GM19328 (cell line): Measurements from ENCODE around the gene TCF4.
A peak's percentile ranks its signal among the peaks of the same experiment; 100 is the strongest.

Experiments
- ATAC-seq: cut with Tn5 transposase; IDR thresholded peaks from one replicate; pipeline ENCODE4 v1.9.1; 2021; ENCODE audit warnings: mild to moderate bottlenecking, moderate library complexity; ENCODE audit not compliant: unreplicated experiment

Gene TCF4

GRCh38 chr18:55547705-55548056 lies 40.3 kb downstream of the TCF4 start:
- ATAC-seq = no peak

- ATAC-seq = no peak
These were observed 40.9 kb downstream of the TCF4 start for GRCh38 chr18:55546851-55547704.

- ATAC-seq = no peak
These were observed 44.0 kb downstream of the TCF4 start for GRCh38 chr18:55544014-55544413.

GRCh38 chr18:55543130-55543704 lies 44.8 kb downstream of the TCF4 start:
- ATAC-seq = no peak

GRCh38 chr18:55541571-55541970 lies 46.4 kb downstream of the TCF4 start:
- no peak for ATAC-seq

- ATAC-seq = no peak
These were observed 48.8 kb downstream of the TCF4 start for GRCh38 chr18:55539240-55539639.

GRCh38 chr18:55534996-55535395 lies 53.0 kb downstream of the TCF4 start:
- ATAC-seq = no peak

GRCh38 chr18:55534547-55534946 lies 53.4 kb downstream of the TCF4 start:
- ATAC-seq = no peak

GRCh38 chr18:55530166-55530565 lies 57.8 kb downstream of the TCF4 start:
- no peak for ATAC-seq

GRCh38 chr18:55529581-55529980 lies 58.4 kb downstream of the TCF4 start:
- ATAC-seq = no peak

- ATAC-seq = no peak
These were observed 62.1 kb downstream of the TCF4 start for GRCh38 chr18:55525845-55526244.

GRCh38 chr18:55524353-55525073 lies 63.5 kb downstream of the TCF4 start:
- ATAC-seq = no peak

GRCh38 chr18:55523001-55523400 lies 65.0 kb downstream of the TCF4 start:
- no peak for ATAC-seq

- no peak for ATAC-seq
These were observed 66.0 kb downstream of the TCF4 start for GRCh38 chr18:55522011-55522410.

GRCh38 chr18:55517055-55517454 lies 70.9 kb downstream of the TCF4 start:
- ATAC-seq = no peak

- no peak for ATAC-seq
These were observed 71.9 kb downstream of the TCF4 start for GRCh38 chr18:55515941-55516710.

- no peak for ATAC-seq
These were observed 72.8 kb downstream of the TCF4 start for GRCh38 chr18:55515214-55515613.

- ATAC-seq = no peak
These were observed 74.8 kb downstream of the TCF4 start for GRCh38 chr18:55513161-55513560.

GRCh38 chr18:55511277-55511676 lies 76.7 kb downstream of the TCF4 start:
- ATAC-seq = no peak

GRCh38 chr18:55510809-55511208 lies 77.2 kb downstream of the TCF4 start:
- ATAC-seq = no peak

- peak; percentile 78 for ATAC-seq
These were observed 78.2 kb downstream of the TCF4 start for GRCh38 chr18:55509631-55510324.
